GM18907 (cell line): ENCODE data around the gene LRRFIP2.
A peak's percentile ranks its signal among the peaks of the same experiment; 100 is the strongest.

ENCODE experiments used
- ATAC-seq: cut with Tn5 transposase; IDR thresholded peaks from one replicate; pipeline ENCODE4 v1.9.1; 2021; ENCODE audit warnings: mild to moderate bottlenecking, moderate library complexity; ENCODE audit not compliant: unreplicated experiment

Gene LRRFIP2

GRCh38 chr3:37029111-37029510 lies 145.3 kb downstream of the LRRFIP2 start:
- ATAC-seq = no peak

GRCh38 chr3:37028329-37028728 lies 146.1 kb downstream of the LRRFIP2 start:
- ATAC-seq = no peak

GRCh38 chr3:37026851-37027250 lies 147.5 kb downstream of the LRRFIP2 start:
- no peak for ATAC-seq

- ATAC-seq = no peak
Measured at GRCh38 chr3:37025561-37026335, 148.6 kb downstream of the LRRFIP2 start.

- ATAC-seq = peak; percentile 73
Measured at GRCh38 chr3:37024820-37025405, 149.5 kb downstream of the LRRFIP2 start.

- no peak for ATAC-seq
Measured at GRCh38 chr3:37024092-37024491, 150.3 kb downstream of the LRRFIP2 start.

GRCh38 chr3:37017683-37018082 lies 156.7 kb downstream of the LRRFIP2 start:
- no peak for ATAC-seq

GRCh38 chr3:37016903-37017302 lies 157.5 kb downstream of the LRRFIP2 start:
- ATAC-seq = no peak

- no peak for ATAC-seq
Measured at GRCh38 chr3:37015642-37016041, 158.7 kb downstream of the LRRFIP2 start.

- no peak for ATAC-seq
Measured at GRCh38 chr3:37014620-37015019, 159.8 kb downstream of the LRRFIP2 start.
